Activated CD8-positive, alpha-beta memory T cell treated with anti-CD3 and anti-CD28 coated beads for 24 hours (primary cell): Measurements from ENCODE around the gene SF3A1.
"Not testable (repeated sequence)": the region's sequence is repeated elsewhere in the genome, so short reads cannot be mapped to it uniquely, and the experiment has no call there.

Experiments used
- DNase-seq: peaks from one replicate; pipeline ENCODE4 v3.0.0-alpha.2; 2020

SF3A1 gene

DNA sequence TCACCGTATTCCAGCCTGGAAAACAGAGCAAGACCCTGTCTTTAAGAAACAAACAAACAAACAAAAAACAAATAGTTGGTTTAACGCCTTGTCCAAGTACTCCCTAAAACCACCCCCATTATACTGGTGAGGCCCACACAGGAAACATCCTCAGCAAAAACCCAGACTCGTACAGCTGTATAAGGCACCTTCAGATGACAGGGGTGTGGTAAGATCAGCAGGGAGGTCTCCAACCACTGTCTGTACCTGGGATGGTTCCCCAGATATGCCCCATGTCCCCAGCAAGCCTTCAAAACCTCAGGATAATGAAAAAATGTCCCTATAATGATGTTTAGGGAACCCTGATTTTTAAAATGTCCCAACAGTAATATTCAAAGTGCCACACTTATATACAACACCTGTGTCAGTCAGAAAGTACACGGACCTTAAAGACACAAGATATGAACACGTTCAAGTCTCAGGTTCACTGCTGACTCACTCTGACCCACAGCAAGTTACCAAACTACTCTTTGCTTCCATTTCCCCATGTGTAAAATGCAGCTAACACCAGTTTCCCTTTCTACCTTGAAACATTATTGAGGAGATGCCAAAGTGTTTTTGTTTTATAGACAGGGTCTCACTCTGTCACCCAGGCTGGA is 9.3 kb downstream of the SF3A1 start:
- DNase-seq: no peak

DNA sequence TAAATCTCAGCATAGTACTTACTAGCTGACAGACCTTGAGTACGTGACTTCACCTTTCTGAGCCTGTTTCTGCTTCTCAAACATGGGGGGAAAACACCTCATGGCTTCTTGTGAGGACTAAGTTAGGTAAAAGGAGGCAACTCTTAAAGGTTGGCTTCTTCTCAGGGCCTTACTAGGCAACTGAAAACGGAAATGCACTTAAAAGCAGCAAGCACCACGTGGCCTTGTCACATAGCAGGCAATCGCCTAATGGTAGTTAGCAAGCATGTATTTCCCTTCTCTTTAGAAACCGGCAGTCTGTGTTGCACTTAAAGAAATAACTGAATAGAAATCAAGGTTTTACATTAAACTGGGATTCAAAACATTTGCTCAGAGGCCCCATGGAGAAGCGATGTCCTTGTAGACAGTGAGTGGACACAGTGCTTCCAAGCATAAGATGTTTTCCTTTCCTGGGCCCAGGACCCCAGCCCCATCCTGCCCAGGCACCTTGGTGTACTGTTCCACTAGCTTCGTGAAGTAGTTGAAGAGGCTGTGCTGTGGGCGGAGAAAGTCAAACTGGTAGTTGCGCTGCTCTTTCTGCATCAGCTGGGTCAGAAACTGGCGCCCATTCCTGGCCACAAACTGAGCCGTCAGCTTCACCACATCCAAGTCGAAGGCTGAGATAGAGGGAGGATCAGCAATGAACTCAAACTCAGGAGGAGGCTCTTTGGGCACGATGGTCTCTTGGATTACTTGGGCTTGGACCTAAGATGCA is 12.1 kb downstream of the SF3A1 start:
- DNase-seq: no peak

DNA sequence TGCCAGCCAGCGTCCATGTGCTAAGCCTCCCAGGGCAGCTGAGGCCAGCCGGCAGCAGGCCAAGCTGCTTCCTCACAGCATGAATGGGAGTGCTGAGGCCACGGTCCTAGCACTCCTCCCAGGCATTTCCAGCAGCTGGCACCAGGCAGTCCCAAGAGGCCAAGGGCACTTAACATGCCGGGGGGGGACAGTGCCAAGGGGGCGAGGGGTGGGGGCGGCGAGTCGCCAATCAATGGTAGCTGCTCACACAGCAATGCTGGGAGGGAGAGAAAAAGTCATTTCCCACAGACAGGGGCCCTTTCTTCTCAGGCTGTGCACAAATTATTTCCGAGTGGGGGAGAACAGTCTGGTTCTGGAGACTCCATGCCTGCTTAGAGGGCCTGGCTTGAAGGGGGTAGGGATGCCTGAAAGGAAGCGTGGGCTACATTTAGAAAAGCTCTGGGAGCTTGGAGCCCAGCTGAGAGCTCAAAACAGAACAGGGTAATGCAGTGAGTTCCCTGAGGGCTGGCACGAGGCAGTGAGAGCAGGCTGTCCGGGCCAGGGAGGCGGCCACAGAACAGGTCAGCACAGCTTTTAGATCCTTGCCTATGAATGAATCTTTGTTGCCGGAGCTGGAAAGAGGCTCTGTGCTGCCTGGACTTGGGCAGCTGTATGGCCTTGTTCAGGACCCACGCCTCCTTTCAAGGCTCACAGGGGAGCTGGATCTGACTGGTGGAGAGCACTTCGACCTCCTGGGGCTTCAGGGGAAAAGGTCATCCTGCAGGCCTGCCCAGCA is 15.6 kb downstream of the SF3A1 start:
- DNase-seq: no peak

DNA sequence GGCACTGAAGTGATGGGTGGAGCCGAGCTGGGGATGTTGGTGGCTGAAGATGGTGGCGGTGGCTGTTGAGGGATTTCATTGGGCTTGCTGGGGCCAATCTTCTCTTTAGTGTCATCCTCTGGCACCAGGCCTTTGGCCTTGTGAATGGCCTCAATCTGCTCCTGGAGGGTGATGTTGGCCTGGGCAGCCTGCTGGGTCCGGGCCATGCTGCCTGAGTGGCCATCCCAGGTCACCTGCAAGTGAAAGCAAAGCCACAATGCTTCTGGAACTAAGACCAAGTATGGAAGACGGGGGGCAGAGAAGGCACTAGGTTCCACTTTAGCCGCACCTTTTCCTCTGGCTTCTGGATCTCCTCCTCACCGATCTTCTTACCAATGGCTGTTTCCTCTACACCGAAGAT is 17.9 kb downstream of the SF3A1 start:
- DNase-seq: no peak

DNA sequence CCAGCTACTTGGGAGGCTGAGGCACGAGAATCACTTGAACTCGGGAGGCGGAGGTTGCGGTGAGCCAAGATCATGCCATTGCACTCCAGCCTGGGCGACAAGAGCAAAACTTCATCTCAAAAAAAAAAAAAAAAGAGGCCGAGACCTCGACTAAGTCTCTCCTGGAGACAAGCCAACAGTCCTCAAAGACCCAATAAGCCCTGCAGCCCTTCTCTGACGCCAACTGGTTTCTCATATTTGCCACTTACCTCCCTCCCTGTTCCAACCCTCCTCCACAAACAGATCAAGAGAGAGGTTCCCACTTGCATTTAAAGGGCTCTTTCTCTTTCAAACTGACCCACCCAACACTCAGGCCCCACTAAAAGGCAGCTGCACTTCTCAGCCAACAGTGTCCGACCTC is 18.4 kb downstream of the SF3A1 start:
- DNase-seq: not testable (repeated sequence)

DNA sequence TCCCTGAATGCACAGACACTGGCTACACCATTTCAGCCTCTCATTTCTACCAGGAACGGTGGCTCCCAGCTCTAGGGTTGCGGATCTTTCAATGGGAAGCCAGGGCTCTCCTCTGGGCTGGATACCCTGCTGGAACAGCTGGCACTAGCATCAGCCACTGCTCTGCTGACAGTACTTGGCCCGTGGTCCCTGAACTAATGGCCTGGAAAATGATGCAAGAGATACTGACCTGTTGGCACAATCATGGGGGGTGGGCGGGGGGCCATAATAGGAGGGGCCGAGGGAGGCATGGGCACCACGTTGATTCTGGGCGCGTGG is 19.3 kb downstream of the SF3A1 start:
- DNase-seq: no peak

DNA sequence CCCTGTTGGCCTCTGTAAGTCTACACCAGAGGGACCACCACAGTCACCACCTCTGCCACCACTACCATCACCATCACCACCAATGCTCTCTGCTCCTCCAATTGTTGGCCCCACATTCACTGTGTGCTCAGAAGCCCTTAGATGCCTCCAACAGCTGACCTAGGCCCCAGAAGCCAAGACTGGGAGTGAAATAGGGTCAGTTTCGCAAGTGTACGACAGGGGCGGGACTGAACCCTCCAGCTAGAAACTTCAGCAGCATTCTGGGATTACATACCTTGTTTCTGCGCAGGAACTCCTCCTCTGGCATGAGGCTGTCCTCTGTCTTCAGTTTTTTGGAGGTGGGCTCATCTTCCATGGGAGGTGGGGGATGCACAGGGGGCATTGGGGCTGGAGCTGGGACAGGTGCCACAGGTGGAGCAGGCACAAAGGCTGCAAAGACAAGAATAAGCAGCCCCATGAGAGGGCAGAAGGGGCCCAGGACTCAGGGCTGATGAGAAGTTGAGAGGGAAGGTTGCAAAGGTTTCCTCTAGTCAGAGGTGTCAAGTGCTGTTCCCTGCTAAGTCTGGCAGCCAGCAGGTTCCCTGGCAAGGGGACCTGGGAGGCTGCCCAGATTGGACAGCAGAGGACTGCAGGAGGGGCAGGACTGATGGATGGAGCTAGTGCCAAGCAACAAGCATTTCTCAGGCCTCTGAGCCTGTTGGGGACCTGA is 19.8 kb downstream of the SF3A1 start:
- no peak for DNase-seq

DNA sequence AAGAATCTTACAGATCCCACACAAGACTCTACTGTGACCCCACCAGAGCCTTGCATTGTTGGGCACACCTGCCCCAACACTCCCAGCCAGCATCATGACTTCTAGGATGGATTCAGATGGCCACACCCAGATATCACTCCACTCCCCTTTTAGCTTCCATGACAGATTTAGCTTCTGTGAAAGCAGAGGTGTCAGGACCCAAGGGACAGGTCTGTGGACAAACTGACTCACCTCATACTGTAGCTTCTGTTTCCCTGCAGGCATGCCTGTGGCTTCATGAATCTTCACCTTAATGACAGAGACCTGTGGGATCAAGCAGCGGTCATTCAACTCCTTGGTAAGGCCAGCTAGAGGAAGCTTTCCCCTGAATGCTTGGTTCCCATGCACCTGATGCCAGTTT is 21.5 kb downstream of the SF3A1 start:
- DNase-seq: no peak

DNA sequence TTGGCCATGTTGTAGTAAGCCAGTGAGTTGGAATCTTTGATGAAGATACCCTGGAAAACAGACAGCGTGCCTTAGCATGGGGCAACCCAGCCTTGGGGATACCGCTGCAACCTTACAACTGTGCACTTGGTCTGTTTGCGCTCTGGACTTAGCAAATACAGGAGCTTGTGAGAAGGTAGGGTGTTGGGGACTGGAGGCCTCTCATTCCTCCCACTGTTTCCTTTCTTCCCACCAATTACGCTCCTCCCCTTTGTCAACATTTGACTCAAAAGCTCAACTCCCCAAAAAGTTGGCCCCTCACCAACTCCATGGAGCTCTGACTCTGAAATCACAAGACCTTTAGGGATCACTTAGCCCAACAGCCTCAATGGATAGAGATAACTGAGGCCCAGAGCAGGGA is 22.0 kb downstream of the SF3A1 start:
- DNase-seq: no peak

DNA sequence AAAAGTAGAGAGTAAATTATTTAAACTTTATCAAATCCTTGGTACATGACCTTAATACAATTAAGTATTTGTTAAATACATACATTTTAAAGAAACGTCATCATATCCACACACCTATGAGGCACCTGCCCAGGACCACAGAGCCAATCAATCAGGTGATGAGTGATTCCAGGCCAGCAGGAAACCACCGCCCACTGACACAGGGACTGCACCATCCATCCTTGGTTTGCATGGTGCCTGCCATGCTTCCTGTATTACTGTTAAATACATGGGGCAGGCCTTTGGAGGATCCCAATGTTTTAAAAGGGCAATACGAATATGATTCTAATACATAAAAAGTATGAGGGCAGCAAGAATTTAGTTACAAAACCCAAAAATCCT is 23.0 kb downstream of the SF3A1 start:
- no peak for DNase-seq

DNA sequence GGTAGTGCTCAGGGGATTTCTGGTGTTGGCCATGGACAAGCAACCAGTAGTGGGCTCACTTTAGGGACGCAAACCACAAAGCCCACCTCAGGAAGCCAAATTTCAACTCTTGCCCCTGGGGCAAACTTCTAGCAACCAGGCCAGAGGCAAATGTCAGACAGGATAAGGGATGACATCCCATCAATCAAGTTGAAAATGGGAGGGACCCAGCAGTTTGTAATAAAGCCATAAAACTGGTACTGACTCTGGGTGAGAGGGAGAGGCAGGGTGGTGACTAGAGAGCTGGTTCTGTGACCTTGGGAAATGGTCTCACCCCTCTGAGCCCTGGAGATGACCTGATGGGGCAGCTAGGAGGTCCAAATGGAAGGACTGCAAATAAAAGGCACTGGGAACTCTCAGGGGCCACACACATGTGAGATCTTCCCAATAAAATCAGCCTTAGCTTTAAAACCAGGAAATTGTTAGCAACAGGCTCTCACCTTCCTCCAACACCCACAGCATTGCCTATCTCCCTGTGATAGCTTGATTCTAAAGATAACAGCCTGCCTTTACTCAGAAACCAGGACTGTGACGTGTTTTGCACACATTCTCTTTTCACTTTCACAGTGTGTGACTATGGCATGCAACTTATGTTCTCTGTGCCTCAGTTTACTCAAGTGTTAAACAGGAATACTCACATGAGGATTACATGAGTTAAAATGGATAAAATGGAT is 23.5 kb downstream of the SF3A1 start:
- no peak for DNase-seq

DNA sequence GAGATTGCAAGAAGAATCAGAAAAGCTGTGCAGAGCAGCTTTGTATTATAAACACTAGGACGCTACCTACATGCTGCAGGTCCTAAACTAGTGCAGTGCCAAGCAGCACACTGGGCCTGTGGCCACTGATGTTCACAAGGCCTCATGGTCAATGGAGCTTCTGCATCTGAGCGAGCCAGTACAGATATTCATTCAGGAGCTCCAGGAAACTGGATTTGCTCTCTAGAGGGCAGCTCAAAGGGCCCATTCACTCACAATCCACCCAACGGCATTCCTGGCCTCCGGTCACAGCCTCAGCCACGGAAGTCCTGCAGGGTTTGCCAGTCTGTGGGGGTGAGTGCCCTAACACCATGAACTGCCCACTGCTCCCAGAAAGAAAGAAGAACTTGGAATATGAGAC is 24.1 kb downstream of the SF3A1 start:
- no peak for DNase-seq

DNA sequence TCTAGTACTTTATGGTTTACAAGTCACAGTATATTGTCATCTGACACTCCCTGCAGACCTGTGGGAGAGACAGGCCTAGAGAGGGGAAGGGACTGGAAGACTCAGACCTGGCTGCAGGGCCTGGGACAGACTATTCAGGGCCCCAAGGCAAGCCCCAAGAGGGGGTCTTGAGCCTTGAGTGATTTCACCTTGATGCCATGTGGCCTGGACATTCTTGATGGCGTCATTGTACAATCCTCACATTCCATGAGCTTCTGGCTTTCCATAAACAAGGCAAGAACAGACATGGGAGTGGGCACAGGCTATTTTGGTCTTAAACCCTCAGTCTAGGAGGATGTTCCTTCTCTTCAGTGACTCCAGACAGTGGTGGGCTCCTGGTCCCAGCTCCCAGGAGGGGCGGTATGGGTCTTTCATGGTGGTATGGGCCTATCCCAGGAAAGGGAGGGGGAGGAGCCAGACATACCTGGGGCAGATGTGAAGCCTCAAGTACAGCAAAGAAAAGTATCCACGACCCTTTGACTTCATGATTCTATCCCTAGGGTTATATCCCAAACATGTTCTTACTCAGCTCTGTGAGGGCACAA is 28.1 kb downstream of the SF3A1 start:
- DNase-seq: no peak

DNA sequence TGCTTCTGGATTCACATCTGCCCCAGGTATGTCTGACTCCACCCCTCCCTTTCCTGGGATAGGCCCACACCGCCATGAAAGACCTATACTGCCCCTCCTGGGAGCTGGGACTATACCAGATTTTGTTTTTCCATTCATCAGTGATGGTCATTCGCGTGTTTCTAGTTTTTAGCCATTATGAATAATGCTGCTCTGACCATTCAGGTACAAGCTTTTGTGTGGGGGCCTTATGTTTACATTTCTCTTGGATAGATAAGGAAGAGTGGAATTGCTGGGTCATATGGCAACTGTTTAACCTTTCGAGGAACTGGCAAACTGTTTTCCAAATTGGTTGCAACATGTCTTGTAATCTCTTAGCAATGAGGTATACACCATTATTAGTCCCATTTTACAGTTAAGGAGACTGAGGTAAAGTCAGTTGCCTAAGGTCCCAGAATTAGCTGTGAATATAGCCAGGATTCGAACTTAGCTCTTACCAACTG is 28.8 kb downstream of the SF3A1 start:
- DNase-seq: no peak

DNA sequence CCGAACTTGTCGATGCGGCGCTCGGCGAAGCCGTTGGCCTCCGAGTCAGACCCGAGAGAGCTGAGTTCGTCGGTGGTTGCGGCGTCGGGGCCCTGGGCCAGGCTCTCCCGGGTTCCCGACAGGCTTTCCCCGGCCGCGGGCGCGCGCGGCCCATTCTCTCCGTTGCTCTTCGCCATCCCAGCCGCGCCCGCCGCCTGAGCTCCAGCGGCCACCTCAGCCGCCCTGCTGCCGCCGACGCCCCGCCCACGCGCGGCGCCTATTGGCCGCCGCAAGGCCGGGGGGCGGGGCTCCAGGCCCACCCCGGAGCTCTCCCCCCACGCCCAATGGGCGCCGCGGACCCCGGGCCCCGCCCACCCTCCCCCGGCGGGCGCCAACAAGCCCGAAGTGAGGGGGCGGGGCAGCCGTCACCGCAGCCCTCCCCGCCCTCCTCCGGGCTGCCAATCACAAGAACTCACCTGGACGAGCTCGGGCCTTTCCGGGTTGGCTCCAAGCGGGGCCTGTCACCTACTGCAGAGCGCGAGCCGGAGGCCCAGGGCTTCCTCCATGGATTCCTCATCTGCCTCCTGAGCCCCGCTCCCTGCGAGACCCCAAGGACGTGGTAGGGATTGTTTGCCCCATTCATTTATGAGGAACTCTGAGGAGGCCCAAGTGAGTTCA is 29.9 kb downstream of the SF3A1 start, which contains the start of gene TBC1D10A:
TSS of gene TBC1D10A (minus strand) at position 236 of the 657 bp plus-strand sequence. CDS start at position 176, 60 bp downstream.
- peak; percentile 94 for DNase-seq

DNA sequence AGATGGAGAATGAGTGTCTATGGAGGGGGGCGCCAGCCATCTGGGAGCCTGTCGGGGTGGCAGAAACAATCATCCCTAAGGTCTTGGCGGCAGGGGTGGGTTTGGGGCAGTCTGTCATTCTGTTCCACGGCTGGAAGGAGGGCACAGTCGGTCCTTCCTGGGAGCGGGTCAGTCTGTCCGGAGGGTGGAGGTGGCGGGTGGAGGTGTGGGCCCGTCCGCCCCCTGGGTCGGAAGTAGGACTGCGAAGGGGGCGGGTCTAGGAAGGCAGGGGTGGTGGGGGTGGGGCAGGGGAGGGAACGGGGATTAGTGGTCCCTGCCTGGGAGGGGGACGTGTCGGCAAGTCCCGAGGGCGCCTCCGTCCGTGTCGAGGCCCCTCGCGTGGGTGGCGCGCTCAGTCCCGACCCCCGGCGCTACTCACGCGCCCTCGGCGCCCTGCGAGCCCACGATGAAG is 30.4 kb downstream of the SF3A1 start:
- DNase-seq: no peak

DNA sequence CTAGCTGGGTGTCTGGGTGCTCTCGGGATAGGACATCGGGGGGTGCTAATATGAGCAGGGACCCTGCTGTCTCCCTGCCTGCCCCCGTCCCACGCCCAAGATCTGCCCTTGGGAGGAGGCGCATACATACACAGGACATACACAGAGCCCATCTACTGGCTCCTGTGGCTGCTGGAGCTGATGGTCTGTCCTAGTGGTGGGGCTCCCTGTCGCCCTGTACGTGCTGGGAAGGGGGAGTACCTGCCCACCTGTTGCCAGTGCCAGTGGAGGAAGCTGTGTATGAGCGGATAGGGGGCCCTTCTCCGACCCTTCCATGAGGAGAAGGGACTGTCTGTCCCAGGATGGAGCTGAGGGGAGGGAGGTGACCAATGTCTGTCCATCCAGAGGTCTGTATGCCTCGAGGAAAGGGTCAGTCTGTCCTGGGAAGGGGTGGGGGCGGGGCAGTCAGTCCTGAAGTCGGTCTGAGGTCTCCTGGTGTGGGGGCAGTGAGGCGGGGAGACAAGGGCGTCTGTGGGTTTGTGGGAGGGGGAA is 30.9 kb downstream of the SF3A1 start:
- no peak for DNase-seq

DNA sequence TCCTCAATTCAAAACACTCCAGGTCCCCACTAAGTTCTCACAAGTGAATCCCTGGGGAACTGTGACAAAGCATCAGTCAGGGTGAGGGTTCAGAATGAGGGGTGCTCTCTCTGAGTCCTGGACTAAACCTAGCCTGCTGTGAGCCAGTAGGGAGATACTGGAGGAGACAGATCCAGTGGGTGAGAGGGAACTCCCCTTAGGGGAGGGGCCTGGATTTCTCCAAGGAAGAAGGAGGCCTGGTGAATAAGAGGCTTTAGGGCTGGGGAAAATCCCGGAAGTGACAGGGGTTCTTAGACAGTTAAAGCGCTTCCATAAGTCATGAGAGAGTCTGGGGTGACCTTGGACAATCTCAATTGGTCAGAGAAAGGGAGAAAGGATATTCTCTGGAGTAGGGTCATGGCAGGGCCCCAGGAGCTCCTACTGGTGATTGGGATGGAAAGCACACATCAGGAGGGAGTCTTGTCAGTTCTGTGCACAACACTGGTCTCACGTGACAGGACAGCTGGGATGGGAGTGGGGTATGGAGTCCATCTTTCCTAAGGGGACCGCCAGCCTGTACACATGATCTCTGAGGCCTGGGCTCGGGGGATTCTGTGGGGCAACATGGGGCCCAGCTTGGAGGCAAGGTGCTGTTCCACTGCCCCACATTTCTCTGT is 31.5 kb downstream of the SF3A1 start:
- no peak for DNase-seq

DNA sequence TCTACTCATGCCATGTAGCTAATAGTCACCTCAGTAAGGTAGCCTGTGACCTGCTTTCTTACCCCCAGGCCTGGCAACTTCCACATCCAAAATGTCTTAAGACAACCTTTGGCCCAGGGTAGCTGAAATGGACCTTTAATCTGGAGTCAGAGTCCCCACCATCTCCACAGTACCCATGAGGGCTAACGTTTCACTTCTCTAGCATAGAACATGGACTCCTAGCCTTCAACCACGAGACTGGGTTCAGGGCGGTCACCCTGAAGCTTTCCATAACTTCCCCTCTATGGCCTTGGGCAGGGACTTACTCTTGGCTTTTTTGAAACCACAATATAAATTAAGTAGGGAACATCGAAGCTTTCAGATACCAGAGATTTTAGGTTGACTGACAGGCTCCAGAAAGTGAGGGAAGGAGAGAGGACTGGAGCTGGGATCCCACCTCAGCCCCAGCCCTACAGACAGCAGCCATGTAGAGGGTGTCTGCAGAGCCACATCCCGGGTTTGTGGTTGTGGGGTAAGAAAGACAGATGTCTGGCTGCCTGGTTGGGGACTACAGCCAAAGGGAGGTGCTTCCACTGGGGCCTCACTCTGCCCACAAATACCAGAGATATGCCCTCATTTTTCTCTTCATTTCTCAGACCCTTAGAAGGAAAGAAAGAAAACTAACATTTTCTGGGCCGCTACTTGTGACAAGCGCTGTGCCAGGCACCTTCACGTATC is 32.5 kb downstream of the SF3A1 start:
- DNase-seq: no peak

DNA sequence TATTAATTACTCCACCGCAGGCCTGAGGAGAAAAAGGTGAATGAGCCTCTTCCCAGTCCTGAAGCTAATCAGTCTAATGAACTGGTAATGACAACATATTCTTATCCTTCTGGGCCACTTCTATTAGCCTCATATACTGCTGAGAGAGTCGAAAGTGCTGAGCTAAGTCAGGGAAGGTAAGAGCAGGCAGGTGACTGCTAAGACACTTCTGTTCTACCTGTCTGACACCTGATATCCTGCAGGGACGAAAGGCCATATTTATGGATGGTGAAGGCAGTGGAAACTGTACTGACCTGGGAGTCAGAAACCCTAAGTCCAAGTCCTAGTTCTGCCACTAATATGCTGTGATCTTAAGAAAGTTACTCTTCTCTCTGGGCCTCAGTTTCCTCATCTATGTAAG is 33.4 kb downstream of the SF3A1 start:
- DNase-seq: no peak
